ENCODE results near the gene CRHR1.

The CRHR1 gene

GRCh38 chr17:45748731-45749310 lies 35.3 kb upstream of the CRHR1 start:
- H3K9me3 ChIP-seq (ENCODE audit: control insufficient read depth, insufficient read depth, low read length), result no peaks in the 10 kb centered on the region
- peaks cover 84% of the 10 kb centered on the region for H3K27me3 ChIP-seq (ENCODE audit: control insufficient read depth, insufficient read depth, low read length)

GRCh38 chr17:45749831-45750335 lies 34.2 kb upstream of the CRHR1 start:
- Histone ChIP-seq H3K27me3 (ENCODE audit: control insufficient read depth, insufficient read depth, low read length) (peaks cover 73% of the 10 kb centered on the region), H3K36me3 (ENCODE audit: control insufficient read depth, insufficient read depth, low read length) (no peaks in the 10 kb centered on the region), H3K9ac (ENCODE audit: low read depth, low read length) (no peak overlapping the region), H3K4me3 (ENCODE audit: low read depth, low read length) (no peak overlapping the region), H3K4me1 (ENCODE audit: control insufficient read depth, insufficient read depth, low read length) (peaks cover 8% of the 10 kb centered on the region; the same call in 1 of the 2 replicates), H3K9me3 (ENCODE audit: control insufficient read depth, insufficient read depth, low read length) (no peaks in the 10 kb centered on the region), H3K27ac (ENCODE audit: low read depth, low read length) (no peak overlapping the region)

More at GRCh38 chr17:45748731-45749310, 35.3 kb upstream of the CRHR1 start:
- peaks cover 8% of the 10 kb centered on the region; the same call in 1 of the 2 replicates for H3K4me1 ChIP-seq (ENCODE audit: control insufficient read depth, insufficient read depth, low read length)
- H3K36me3 ChIP-seq (ENCODE audit: control insufficient read depth, insufficient read depth, low read length), result no peaks in the 10 kb centered on the region
- no peak overlapping the region for H3K27ac ChIP-seq (ENCODE audit: low read depth, low read length)
- no peak overlapping the region for H3K4me3 ChIP-seq (ENCODE audit: low read depth, low read length)
- no peak overlapping the region for H3K9ac ChIP-seq (ENCODE audit: low read depth, low read length)

- Histone ChIP-seq H3K4me3 (ENCODE audit: low read depth, low read length) (no peak overlapping the region), H3K36me3 (ENCODE audit: control insufficient read depth, insufficient read depth, low read length) (no peaks in the 10 kb centered on the region), H3K9ac (ENCODE audit: low read depth, low read length) (no peak overlapping the region), H3K27me3 (ENCODE audit: control insufficient read depth, insufficient read depth, low read length) (peaks cover 63% of the 10 kb centered on the region), H3K9me3 (ENCODE audit: control insufficient read depth, insufficient read depth, low read length) (no peaks in the 10 kb centered on the region), H3K27ac (ENCODE audit: low read depth, low read length) (no peak overlapping the region), H3K4me1 (ENCODE audit: control insufficient read depth, insufficient read depth, low read length) (peaks cover 2% of the 10 kb centered on the region; the same call in 1 of the 2 replicates)
Observed at GRCh38 chr17:45750779-45751440, 33.2 kb upstream of the CRHR1 start.

- H3K27me3 ChIP-seq (ENCODE audit: control insufficient read depth, insufficient read depth, low read length), result peaks cover 57% of the 10 kb centered on the region
- H3K9ac ChIP-seq (ENCODE audit: low read depth, low read length), result no peak overlapping the region
- H3K27ac ChIP-seq (ENCODE audit: low read depth, low read length), result no peak overlapping the region
- H3K36me3 ChIP-seq (ENCODE audit: control insufficient read depth, insufficient read depth, low read length), result no peaks in the 10 kb centered on the region
- H3K9me3 ChIP-seq (ENCODE audit: control insufficient read depth, insufficient read depth, low read length), result no peaks in the 10 kb centered on the region
- H3K4me3 ChIP-seq (ENCODE audit: low read depth, low read length), result no peak overlapping the region
- H3K4me1 ChIP-seq (ENCODE audit: control insufficient read depth, insufficient read depth, low read length), result no peaks in the 10 kb centered on the region
Observed at GRCh38 chr17:45751466-45751865, 32.7 kb upstream of the CRHR1 start.

- H3K9me3 ChIP-seq (ENCODE audit: control insufficient read depth, insufficient read depth, low read length), result no peaks in the 10 kb centered on the region
- no peak overlapping the region for H3K9ac ChIP-seq (ENCODE audit: low read depth, low read length)
- peaks cover 50% of the 10 kb centered on the region for H3K27me3 ChIP-seq (ENCODE audit: control insufficient read depth, insufficient read depth, low read length)
- H3K4me3 ChIP-seq (ENCODE audit: low read depth, low read length), result no peak overlapping the region
- H3K36me3 ChIP-seq (ENCODE audit: control insufficient read depth, insufficient read depth, low read length), result no peaks in the 10 kb centered on the region
- H3K27ac ChIP-seq (ENCODE audit: low read depth, low read length), result no peak overlapping the region
- no peaks in the 10 kb centered on the region for H3K4me1 ChIP-seq (ENCODE audit: control insufficient read depth, insufficient read depth, low read length)
Observed at GRCh38 chr17:45752246-45752645, 31.9 kb upstream of the CRHR1 start.

GRCh38 chr17:45753645-45754225 lies 30.4 kb upstream of the CRHR1 start:
- H3K4me3 ChIP-seq (ENCODE audit: low read depth, low read length), result no peak overlapping the region
- H3K27me3 ChIP-seq (ENCODE audit: control insufficient read depth, insufficient read depth, low read length), result peaks cover 35% of the 10 kb centered on the region
- no peak overlapping the region for H3K9ac ChIP-seq (ENCODE audit: low read depth, low read length)
- H3K4me1 ChIP-seq (ENCODE audit: control insufficient read depth, insufficient read depth, low read length), result no peaks in the 10 kb centered on the region
- H3K9me3 ChIP-seq (ENCODE audit: control insufficient read depth, insufficient read depth, low read length), result no peaks in the 10 kb centered on the region
- no peaks in the 10 kb centered on the region for H3K36me3 ChIP-seq (ENCODE audit: control insufficient read depth, insufficient read depth, low read length)
- no peak overlapping the region for H3K27ac ChIP-seq (ENCODE audit: low read depth, low read length)

GRCh38 chr17:45755050-45755449 lies 29.1 kb upstream of the CRHR1 start:
- Histone ChIP-seq H3K27me3 (ENCODE audit: control insufficient read depth, insufficient read depth, low read length) (peaks cover 22% of the 10 kb centered on the region), H3K4me1 (ENCODE audit: control insufficient read depth, insufficient read depth, low read length) (no peaks in the 10 kb centered on the region), H3K9me3 (ENCODE audit: control insufficient read depth, insufficient read depth, low read length) (no peaks in the 10 kb centered on the region), H3K4me3 (ENCODE audit: low read depth, low read length) (no peak overlapping the region), H3K36me3 (ENCODE audit: control insufficient read depth, insufficient read depth, low read length) (no peaks in the 10 kb centered on the region), H3K9ac (ENCODE audit: low read depth, low read length) (no peak overlapping the region), H3K27ac (ENCODE audit: low read depth, low read length) (no peak overlapping the region)

GRCh38 chr17:45756266-45756991 lies 27.7 kb upstream of the CRHR1 start:
- H3K36me3 ChIP-seq (ENCODE audit: control insufficient read depth, insufficient read depth, low read length), result no peaks in the 10 kb centered on the region
- H3K9ac ChIP-seq (ENCODE audit: low read depth, low read length), result no peak overlapping the region
- H3K4me1 ChIP-seq (ENCODE audit: control insufficient read depth, insufficient read depth, low read length), result no peaks in the 10 kb centered on the region
- peaks cover 11% of the 10 kb centered on the region for H3K27me3 ChIP-seq (ENCODE audit: control insufficient read depth, insufficient read depth, low read length)
- no peak overlapping the region for H3K27ac ChIP-seq (ENCODE audit: low read depth, low read length)
- H3K9me3 ChIP-seq (ENCODE audit: control insufficient read depth, insufficient read depth, low read length), result no peaks in the 10 kb centered on the region
- H3K4me3 ChIP-seq (ENCODE audit: low read depth, low read length), result no peak overlapping the region

GRCh38 chr17:45757431-45758218 lies 26.5 kb upstream of the CRHR1 start:
- H3K9me3 ChIP-seq (ENCODE audit: control insufficient read depth, insufficient read depth, low read length), result no peaks in the 10 kb centered on the region
- H3K9ac ChIP-seq (ENCODE audit: low read depth, low read length), result no peak overlapping the region
- no peak overlapping the region for H3K27ac ChIP-seq (ENCODE audit: low read depth, low read length)
- H3K27me3 ChIP-seq (ENCODE audit: control insufficient read depth, insufficient read depth, low read length), result peaks cover under 1% of the 10 kb centered on the region
- no peaks in the 10 kb centered on the region for H3K4me1 ChIP-seq (ENCODE audit: control insufficient read depth, insufficient read depth, low read length)
- no peak overlapping the region for H3K4me3 ChIP-seq (ENCODE audit: low read depth, low read length)
- no peaks in the 10 kb centered on the region for H3K36me3 ChIP-seq (ENCODE audit: control insufficient read depth, insufficient read depth, low read length)

GRCh38 chr17:45758544-45758943 lies 25.6 kb upstream of the CRHR1 start:
- no peaks in the 10 kb centered on the region for H3K4me1 ChIP-seq (ENCODE audit: control insufficient read depth, insufficient read depth, low read length)
- no peak overlapping the region for H3K4me3 ChIP-seq (ENCODE audit: low read depth, low read length)
- no peaks in the 10 kb centered on the region for H3K36me3 ChIP-seq (ENCODE audit: control insufficient read depth, insufficient read depth, low read length)
- no peak overlapping the region for H3K27ac ChIP-seq (ENCODE audit: low read depth, low read length)
- H3K27me3 ChIP-seq (ENCODE audit: control insufficient read depth, insufficient read depth, low read length), result no peaks in the 10 kb centered on the region; the same call in 1 of the 2 replicates
- no peaks in the 10 kb centered on the region for H3K9me3 ChIP-seq (ENCODE audit: control insufficient read depth, insufficient read depth, low read length)
- no peak overlapping the region for H3K9ac ChIP-seq (ENCODE audit: low read depth, low read length)
